PC-3 (cell line): ENCODE data around the gene ZNF689. TPM values are rescaled to one million over a fixed set of nuclear protein-coding genes. Genes with fewer than 3 reads are reported as not detected.
A peak's percentile ranks its signal among the peaks of the same experiment; 100 is the strongest.

Experiments
- ATAC-seq: fragments of 200-7000 bp; cut with Tn5 transposase; 2 replicates; pipeline ENCODE4 v1.9.1; 2020; ENCODE audit warnings: mild to moderate bottlenecking, moderate library complexity
- BruUV-seq: library from RNA; stranded (reverse); fragments of 400-500 nt; replicated peaks from 2 replicates; lab custom pipeline; 2021; lab: Mats Ljungman, UMichigan
- CTCF ChIA-PET: fragments of 300-600 bp; sonication (Branson Sonifier 250); formaldehyde crosslinking; loops from one replicate; lab custom pipeline; 2022; ENCODE audit warnings: antibody characterized with exemption; lab: Charles Lee
- POLR2A ChIA-PET: fragments of 300-600 bp; sonication (Branson Sonifier 250); formaldehyde crosslinking; loops from one replicate; lab custom pipeline; 2022; ENCODE audit warnings: antibody characterized with exemption; ENCODE audit not compliant: unreplicated experiment; lab: Charles Lee
- DNase-seq: peaks from one replicate; pipeline ENCODE4 v3.0.0-alpha.2; 2015
- H2AFZ ChIP-seq: fragments of 300-600 bp; sonication (generic); 2 replicates; pipeline ENCODE4 v1.6.0; 2016; ENCODE audit warnings: antibody characterized with exemption, low read length
- H3F3A ChIP-seq: fragments of 300-600 bp; sonication (generic); one replicate; pipeline ENCODE4 v1.6.0; 2017; ENCODE audit warnings: antibody characterized with exemption, low read length, control low read depth, mild to moderate bottlenecking; ENCODE audit not compliant: unreplicated experiment
- H3K27ac ChIP-seq: fragments of 300-600 bp; sonication (generic); 2 replicates; pipeline ENCODE4 v1.5.1; 2016; ENCODE audit warnings: mild to moderate bottlenecking, low read length
- H3K27me3 ChIP-seq: fragments of 300-600 bp; sonication (generic); 2 replicates; pipeline ENCODE4 v1.6.1; 2016; ENCODE audit warnings: low read length, mixed read lengths
- H3K36me3 ChIP-seq: fragments of 300-600 bp; sonication (generic); 2 replicates; pipeline ENCODE4 v1.6.1; 2016; ENCODE audit warnings: low read depth, mixed run types, low read length, mixed read lengths
- H3K4me1 ChIP-seq: fragments of 300-600 bp; sonication (generic); 2 replicates; pipeline ENCODE4 v1.5.1; 2016; ENCODE audit warnings: low read length; ENCODE audit not compliant: insufficient read depth
- H3K4me2 ChIP-seq: fragments of 300-600 bp; sonication (generic); 2 replicates; pipeline ENCODE4 v1.6.0; 2016; ENCODE audit warnings: low read length
- H3K4me3 ChIP-seq: fragments of 300-600 bp; sonication (generic); 2 replicates; pipeline ENCODE4 v1.5.1; 2016; ENCODE audit warnings: mild to moderate bottlenecking, low read length, mixed read lengths
- H3K79me2 ChIP-seq: fragments of 300-600 bp; sonication (generic); 2 replicates; pipeline ENCODE4 v1.6.1; 2017; ENCODE audit warnings: low read length, mixed read lengths
- H3K9ac ChIP-seq: fragments of 300-600 bp; sonication (generic); 2 replicates; pipeline ENCODE4 v1.6.0; 2016; ENCODE audit warnings: mild to moderate bottlenecking, low read length
- H3K9me2 ChIP-seq: fragments of 300-600 bp; sonication (generic); replicated peaks from 2 replicates; pipeline ENCODE4 v1.6.1; 2016; ENCODE audit warnings: mixed run types, low read length, mixed read lengths
- H3K9me3 ChIP-seq: fragments of 300-600 bp; sonication (generic); 2 replicates; pipeline ENCODE4 v1.6.1; 2016; ENCODE audit warnings: low read length, mixed read lengths
- H4K20me1 ChIP-seq: fragments of 300-600 bp; sonication (generic); 2 replicates; pipeline ENCODE4 v1.6.1; 2016; ENCODE audit warnings: low read length, mixed read lengths
- CTCF ChIP-seq: fragments of 300-600 bp; sonication (generic); conservative IDR thresholded peaks from 2 replicates; pipeline ENCODE4 v1.5.1; 2017; ENCODE audit warnings: antibody characterized with exemption, low read depth, mild to moderate bottlenecking, low read length
- EZH2 ChIP-seq: fragments of 300-600 bp; sonication (generic); IDR thresholded peaks from one replicate; pipeline ENCODE4 v1.6.1; 2017; ENCODE audit warnings: antibody characterized with exemption, mild to moderate bottlenecking, low read length; ENCODE audit not compliant: unreplicated experiment
- EZH2phosphoT487 ChIP-seq: fragments of 300-600 bp; sonication (generic); IDR thresholded peaks from 2 replicates; pipeline ENCODE4 v1.6.1; 2018; ENCODE audit warnings: mild to moderate bottlenecking, antibody characterized with exemption, low read length, borderline replicate concordance
- intact Hi-C: fragments of 100-400 bp; cut with micrococcal nuclease; formaldehyde crosslinking; loops from 2 replicates; pipeline ENCODE4 v1.9.0; 2023
- total RNA-seq: library from RNA; depleted of rRNA; stranded (reverse); fragments of >200 nt; gene quantifications from 2 replicates; pipeline ENCODE4 v1.2.3, GENCODE V29; 2014

ZNF689 gene
- total RNA-seq, 1 experiment from 2014 or later, result 6.0 TPM

DNA sequence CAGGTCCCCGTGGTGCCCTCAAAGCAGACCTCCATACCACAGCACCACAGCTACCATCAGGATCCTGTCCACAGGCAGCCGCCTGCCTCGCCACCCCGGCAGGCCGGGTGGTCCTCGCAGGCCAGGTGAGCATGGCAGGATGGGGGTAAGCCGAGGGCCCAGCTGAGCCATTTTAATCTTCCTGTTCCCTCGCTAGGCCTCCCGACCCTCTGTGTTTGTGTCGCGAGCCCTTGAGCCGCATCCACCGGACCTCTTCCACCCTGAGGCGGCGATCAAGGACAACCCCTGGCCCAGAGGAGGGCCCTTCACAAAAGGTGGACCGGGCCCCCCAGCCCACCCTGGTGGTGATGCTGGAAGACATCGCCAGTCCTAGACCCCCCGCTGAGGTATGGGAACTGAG is 42.5 kb upstream of the ZNF689 start:
- no peaks in the 10 kb centered on the region for H3K9me3 ChIP-seq
- CTCF ChIA-PET, result no interaction called here
- POLR2A ChIA-PET, result no interaction called here
- H2AFZ ChIP-seq, result no peak overlapping the region
- no peaks in the 10 kb centered on the region for H3K27me3 ChIP-seq
- intact Hi-C loops, result no loop called here
- BruUV-seq, result no TSS peak
- no peaks in the 10 kb centered on the region for H3F3A ChIP-seq
- H3K4me3 ChIP-seq, result no peak overlapping the region
- no peak overlapping the region for H3K4me2 ChIP-seq
- no peak for DNase-seq
- peaks cover 15% of the 10 kb centered on the region for H3K4me1 ChIP-seq
- no peak for TF ChIP-seq EZH2
- TF ChIP-seq CTCF, result no peak
- ATAC-seq, result no peak
- no peaks in the 10 kb centered on the region for H4K20me1 ChIP-seq
- H3K79me2 ChIP-seq, result peaks cover 11% of the 10 kb centered on the region; the same call in 1 of the 2 replicates
- no peaks in the 10 kb centered on the region for H3K9me2 ChIP-seq
- H3K27ac ChIP-seq, result no peak overlapping the region
- no peaks in the 10 kb centered on the region for H3K36me3 ChIP-seq
- no peak overlapping the region for H3K9ac ChIP-seq

DNA sequence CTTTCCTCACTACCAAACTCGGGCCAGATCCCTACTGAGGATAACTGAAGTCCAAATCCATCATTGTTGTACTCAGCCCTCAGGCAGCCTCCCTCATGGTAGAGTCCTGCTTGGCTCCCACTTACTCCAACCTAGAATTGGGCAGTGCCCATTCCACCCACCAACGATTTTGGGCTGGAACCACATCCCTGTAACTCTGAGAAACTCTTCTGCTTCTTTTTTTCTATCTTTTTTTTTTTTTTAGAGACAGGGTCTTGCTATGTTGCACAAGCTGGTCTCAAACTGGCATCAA is 41.8 kb upstream of the ZNF689 start:
- Histone ChIP-seq H3K9me2 (no peaks in the 10 kb centered on the region), H3K27ac (no peak overlapping the region), H4K20me1 (no peaks in the 10 kb centered on the region), H2AFZ (peak overlapping the region; percentile 97), H3K9ac (peak overlapping the region; percentile 77; the same call in 1 of the 2 replicates), H3K4me1 (peaks cover 8% of the 10 kb centered on the region), H3K36me3 (no peaks in the 10 kb centered on the region), H3K9me3 (no peaks in the 10 kb centered on the region), H3F3A (no peaks in the 10 kb centered on the region), H3K79me2 (peaks cover 11% of the 10 kb centered on the region; the same call in 1 of the 2 replicates), H3K4me3 (peak overlapping the region; percentile 91), H3K27me3 (no peaks in the 10 kb centered on the region), H3K4me2 (peak overlapping the region; percentile 99)
- no peak for ATAC-seq
- CTCF ChIA-PET, result interaction anchor here (0.6 kb wide), 1 partner anchor 118 kb away, joined by 3 read pairs; no protein-coding TSS in a partner anchor
- no peak for DNase-seq
- TF ChIP-seq CTCF (no peak), EZH2 (no peak), EZH2phosphoT487 (no peak)
- intact Hi-C loops, result no loop called here
- no TSS peak for BruUV-seq
- POLR2A ChIA-PET, result no interaction called here

GRCh38 chr16:30651124-30652004 is 41.2 kb upstream of the ZNF689 start:
- ATAC-seq, result peak; percentile 78
- peak; percentile 62 for TF ChIP-seq CTCF
- no peak for TF ChIP-seq EZH2
- POLR2A ChIA-PET, result no interaction called here
- Histone ChIP-seq H3K9me2 (no peaks in the 10 kb centered on the region), H3K79me2 (peaks cover 11% of the 10 kb centered on the region; the same call in 1 of the 2 replicates), H3K9me3 (no peaks in the 10 kb centered on the region), H3K4me2 (peak overlapping the region; percentile 99), H3K36me3 (no peaks in the 10 kb centered on the region), H3K27ac (no peak overlapping the region), H3K27me3 (no peaks in the 10 kb centered on the region), H3K4me3 (peak overlapping the region; percentile 91), H3F3A (no peaks in the 10 kb centered on the region), H3K4me1 (0 out of 2 replicates have a peak, but pooled peaks cover 4% of the 10 kb centered on the region), H2AFZ (peak overlapping the region; percentile 97), H4K20me1 (no peaks in the 10 kb centered on the region), H3K9ac (peak overlapping the region; percentile 77)
- CTCF ChIA-PET, result interaction anchor here (0.6 to 0.9 kb wide), 3 partner anchors 34 to 222 kb away, joined by 3 to 13 read pairs (median 4); partner anchors contain the start of gene DCTPP1
- BruUV-seq, result TSS peak; percentile 62
- DNase-seq, result peak; percentile 64
- intact Hi-C loops, result loop anchor here (2.0 kb wide), 1 partner anchor 17 kb away; no protein-coding TSS in a partner anchor
